Epithelial cell of proximal tubule (primary cell): ENCODE results near the gene TRIM44. TPM values are rescaled to one million over a fixed set of nuclear protein-coding genes. Genes with fewer than 3 reads are reported as not detected.

ENCODE experiments used
- DNase-seq: peaks from one replicate; pipeline ENCODE4 v3.0.0-alpha.2; 2011; ENCODE audit warnings: low read depth
- H3K4me3 ChIP-seq: 2 replicates; pipeline ENCODE4 v1.5.1; 2011; ENCODE audit warnings: low read depth, mild to moderate bottlenecking, low read length
- CTCF ChIP-seq: conservative IDR thresholded peaks from 2 replicates; pipeline ENCODE4 v1.5.1; 2012; ENCODE audit warnings: low read depth, mild to moderate bottlenecking, low read length
- total RNA-seq: library from RNA; depleted of rRNA; stranded (reverse); fragments of >200 nt; gene quantifications from 2 replicates; pipeline ENCODE4 v1.2.3, GENCODE V29; 2015

Gene TRIM44
- total RNA-seq, 1 donor from 2014 or later = 42.1 TPM

DNA sequence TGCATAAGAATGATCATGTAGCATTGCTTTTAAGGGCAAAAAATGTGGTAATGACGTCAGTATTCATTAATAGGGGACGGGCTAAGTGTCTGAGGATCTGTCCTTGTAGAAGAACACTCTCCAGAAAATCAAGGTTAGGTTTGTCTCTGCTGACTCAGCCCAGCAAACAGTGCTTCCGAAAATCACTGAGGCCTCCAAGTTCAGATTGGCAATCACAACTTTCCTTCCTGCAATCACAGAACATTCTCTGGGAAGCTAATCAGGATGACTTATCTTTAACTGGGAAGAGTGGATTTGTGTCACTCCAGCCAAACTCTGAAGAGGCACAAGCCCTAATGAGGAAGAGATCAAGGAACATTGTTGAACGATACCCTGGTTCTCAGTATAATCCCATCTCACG, 158.0 kb downstream of the TRIM44 start:
- TF ChIP-seq CTCF = no peak
- no peak for DNase-seq

GRCh38 chr11:35822815-35823495, 160.4 kb downstream of the TRIM44 start:
- no peak for DNase-seq
- no peak for TF ChIP-seq CTCF
- no peak overlapping the region for H3K4me3 ChIP-seq

More for the DNA sequence above, 158.0 kb downstream of the TRIM44 start:
- H3K4me3 ChIP-seq = no peak overlapping the region

- no peak overlapping the region for H3K4me3 ChIP-seq
- DNase-seq = no peak
- TF ChIP-seq CTCF = no peak
Measured at GRCh38 chr11:35823742-35824298, 161.2 kb downstream of the TRIM44 start.

DNA sequence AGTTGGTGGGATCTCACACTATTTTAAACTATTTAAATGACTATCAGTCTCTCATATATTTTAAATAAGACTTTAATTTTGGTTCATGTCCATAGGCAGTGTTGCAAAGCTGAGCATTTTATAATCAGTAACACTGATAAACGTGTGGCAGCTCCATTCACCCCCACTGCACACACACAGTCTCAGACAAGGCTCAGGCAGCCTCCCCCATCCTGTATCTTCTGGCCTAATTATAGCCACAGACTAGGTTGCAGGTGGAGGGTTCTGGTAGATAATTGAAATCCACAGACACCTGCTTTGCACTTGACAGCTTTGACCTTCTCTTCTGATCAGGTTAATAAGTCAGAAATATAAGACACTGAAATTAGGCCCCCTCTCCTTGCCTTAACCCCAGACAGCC, 162.8 kb downstream of the TRIM44 start:
- H3K4me3 ChIP-seq = no peak overlapping the region
- no peak for TF ChIP-seq CTCF
- no peak for DNase-seq

- H3K4me3 ChIP-seq = no peak overlapping the region
- DNase-seq = no peak
- TF ChIP-seq CTCF = no peak
Measured at GRCh38 chr11:35826006-35826405, 163.4 kb downstream of the TRIM44 start.

- H3K4me3 ChIP-seq = no peak overlapping the region
- TF ChIP-seq CTCF = no peak
- DNase-seq = no peak
Measured at GRCh38 chr11:35826949-35827348, 164.4 kb downstream of the TRIM44 start.

GRCh38 chr11:35836205-35836604, 173.6 kb downstream of the TRIM44 start:
- no peak for DNase-seq
- no peak for TF ChIP-seq CTCF
- no peak overlapping the region for H3K4me3 ChIP-seq
